ENCODE measurements around the gene ADGRB2.

Gene ADGRB2

GRCh38 chr1:31792541-31792940, 28.4 kb upstream of the ADGRB2 start:
- Histone ChIP-seq H3K27ac (ENCODE audit: low read depth, low read length) (no peak overlapping the region), H3K4me1 (ENCODE audit: control insufficient read depth, insufficient read depth, low read length) (no peaks in the 10 kb centered on the region), H3K4me3 (ENCODE audit: low read length) (no peak overlapping the region), H3K9ac (ENCODE audit: low read length) (no peak overlapping the region), H3K27me3 (ENCODE audit: control insufficient read depth, insufficient read depth, low read length) (no peaks in the 10 kb centered on the region), H3K36me3 (ENCODE audit: control insufficient read depth, insufficient read depth, low read length) (no peaks in the 10 kb centered on the region)

GRCh38 chr1:31792116-31792515, 28.0 kb upstream of the ADGRB2 start:
- Histone ChIP-seq H3K27me3 (ENCODE audit: control insufficient read depth, insufficient read depth, low read length) (no peaks in the 10 kb centered on the region), H3K4me1 (ENCODE audit: control insufficient read depth, insufficient read depth, low read length) (no peaks in the 10 kb centered on the region), H3K36me3 (ENCODE audit: control insufficient read depth, insufficient read depth, low read length) (no peaks in the 10 kb centered on the region), H3K9ac (ENCODE audit: low read length) (no peak overlapping the region), H3K4me3 (ENCODE audit: low read length) (no peak overlapping the region), H3K27ac (ENCODE audit: low read depth, low read length) (no peak overlapping the region)

GRCh38 chr1:31791131-31791858, 27.2 kb upstream of the ADGRB2 start:
- H3K27me3 ChIP-seq (ENCODE audit: control insufficient read depth, insufficient read depth, low read length), result no peaks in the 10 kb centered on the region
- no peaks in the 10 kb centered on the region for H3K4me1 ChIP-seq (ENCODE audit: control insufficient read depth, insufficient read depth, low read length)
- H3K36me3 ChIP-seq (ENCODE audit: control insufficient read depth, insufficient read depth, low read length), result no peaks in the 10 kb centered on the region
- H3K4me3 ChIP-seq (ENCODE audit: low read length), result no peak overlapping the region
- no peak overlapping the region for H3K27ac ChIP-seq (ENCODE audit: low read depth, low read length)
- no peak overlapping the region for H3K9ac ChIP-seq (ENCODE audit: low read length)

GRCh38 chr1:31790641-31791091, 26.5 kb upstream of the ADGRB2 start:
- H3K36me3 ChIP-seq (ENCODE audit: control insufficient read depth, insufficient read depth, low read length), result no peaks in the 10 kb centered on the region
- no peaks in the 10 kb centered on the region for H3K4me1 ChIP-seq (ENCODE audit: control insufficient read depth, insufficient read depth, low read length)
- H3K9ac ChIP-seq (ENCODE audit: low read length), result no peak overlapping the region
- H3K4me3 ChIP-seq (ENCODE audit: low read length), result no peak overlapping the region
- no peak overlapping the region for H3K27ac ChIP-seq (ENCODE audit: low read depth, low read length)
- no peaks in the 10 kb centered on the region for H3K27me3 ChIP-seq (ENCODE audit: control insufficient read depth, insufficient read depth, low read length)

GRCh38 chr1:31790140-31790539, 26.0 kb upstream of the ADGRB2 start:
- H3K9ac ChIP-seq (ENCODE audit: low read length), result no peak overlapping the region
- no peak overlapping the region for H3K27ac ChIP-seq (ENCODE audit: low read depth, low read length)
- no peak overlapping the region for H3K4me3 ChIP-seq (ENCODE audit: low read length)
- H3K27me3 ChIP-seq (ENCODE audit: control insufficient read depth, insufficient read depth, low read length), result no peaks in the 10 kb centered on the region
- no peaks in the 10 kb centered on the region for H3K4me1 ChIP-seq (ENCODE audit: control insufficient read depth, insufficient read depth, low read length)
- H3K36me3 ChIP-seq (ENCODE audit: control insufficient read depth, insufficient read depth, low read length), result no peaks in the 10 kb centered on the region

- no peak overlapping the region for H3K27ac ChIP-seq (ENCODE audit: low read depth, low read length)
- H3K4me3 ChIP-seq (ENCODE audit: low read length), result peak overlapping the region; percentile 87
- no peak overlapping the region for H3K9ac ChIP-seq (ENCODE audit: low read length)
- no peaks in the 10 kb centered on the region for H3K27me3 ChIP-seq (ENCODE audit: control insufficient read depth, insufficient read depth, low read length)
- H3K36me3 ChIP-seq (ENCODE audit: control insufficient read depth, insufficient read depth, low read length), result no peaks in the 10 kb centered on the region
- no peaks in the 10 kb centered on the region for H3K4me1 ChIP-seq (ENCODE audit: control insufficient read depth, insufficient read depth, low read length)
These were observed 25.3 kb upstream of the ADGRB2 start for GRCh38 chr1:31789259-31790065.

- H3K9ac ChIP-seq (ENCODE audit: low read length), result peak overlapping the region; percentile 26
- peak overlapping the region; percentile 75 for H3K27ac ChIP-seq (ENCODE audit: low read depth, low read length)
These were observed 24.7 kb upstream of the ADGRB2 start for GRCh38 chr1:31788825-31789256.

GRCh38 chr1:31788138-31788824, 24.1 kb upstream of the ADGRB2 start:
- Histone ChIP-seq H3K36me3 (ENCODE audit: control insufficient read depth, insufficient read depth, low read length) (no peaks in the 10 kb centered on the region), H3K4me3 (ENCODE audit: low read length) (peak overlapping the region; percentile 87), H3K9ac (ENCODE audit: low read length) (peak overlapping the region; percentile 26), H3K27me3 (ENCODE audit: control insufficient read depth, insufficient read depth, low read length) (no peaks in the 10 kb centered on the region), H3K4me1 (ENCODE audit: control insufficient read depth, insufficient read depth, low read length) (no peaks in the 10 kb centered on the region), H3K27ac (ENCODE audit: low read depth, low read length) (peak overlapping the region; percentile 75)

More at GRCh38 chr1:31788825-31789256, 24.7 kb upstream of the ADGRB2 start:
- Histone ChIP-seq H3K4me1 (ENCODE audit: control insufficient read depth, insufficient read depth, low read length) (no peaks in the 10 kb centered on the region), H3K4me3 (ENCODE audit: low read length) (peak overlapping the region; percentile 87), H3K27me3 (ENCODE audit: control insufficient read depth, insufficient read depth, low read length) (no peaks in the 10 kb centered on the region), H3K36me3 (ENCODE audit: control insufficient read depth, insufficient read depth, low read length) (no peaks in the 10 kb centered on the region)

GRCh38 chr1:31787786-31788137, 23.6 kb upstream of the ADGRB2 start:
- peak overlapping the region; percentile 75 for H3K27ac ChIP-seq (ENCODE audit: low read depth, low read length)
- H3K4me3 ChIP-seq (ENCODE audit: low read length), result peak overlapping the region; percentile 87
- H3K4me1 ChIP-seq (ENCODE audit: control insufficient read depth, insufficient read depth, low read length), result no peaks in the 10 kb centered on the region
- H3K9ac ChIP-seq (ENCODE audit: low read length), result no peak overlapping the region
- H3K27me3 ChIP-seq (ENCODE audit: control insufficient read depth, insufficient read depth, low read length), result no peaks in the 10 kb centered on the region
- no peaks in the 10 kb centered on the region for H3K36me3 ChIP-seq (ENCODE audit: control insufficient read depth, insufficient read depth, low read length)

- Histone ChIP-seq H3K4me3 (ENCODE audit: low read length) (no peak overlapping the region), H3K4me1 (ENCODE audit: control insufficient read depth, insufficient read depth, low read length) (no peaks in the 10 kb centered on the region), H3K36me3 (ENCODE audit: control insufficient read depth, insufficient read depth, low read length) (no peaks in the 10 kb centered on the region), H3K27me3 (ENCODE audit: control insufficient read depth, insufficient read depth, low read length) (no peaks in the 10 kb centered on the region), H3K27ac (ENCODE audit: low read depth, low read length) (no peak overlapping the region), H3K9ac (ENCODE audit: low read length) (no peak overlapping the region)
These were observed 23.1 kb upstream of the ADGRB2 start for GRCh38 chr1:31787261-31787660.

- Histone ChIP-seq H3K27me3 (ENCODE audit: control insufficient read depth, insufficient read depth, low read length) (no peaks in the 10 kb centered on the region), H3K4me1 (ENCODE audit: control insufficient read depth, insufficient read depth, low read length) (no peaks in the 10 kb centered on the region), H3K27ac (ENCODE audit: low read depth, low read length) (no peak overlapping the region), H3K36me3 (ENCODE audit: control insufficient read depth, insufficient read depth, low read length) (no peaks in the 10 kb centered on the region), H3K4me3 (ENCODE audit: low read length) (no peak overlapping the region), H3K9ac (ENCODE audit: low read length) (no peak overlapping the region)
These were observed 22.4 kb upstream of the ADGRB2 start for GRCh38 chr1:31786366-31787060.

GRCh38 chr1:31785947-31786290, 21.8 kb upstream of the ADGRB2 start:
- Histone ChIP-seq H3K9ac (ENCODE audit: low read length) (no peak overlapping the region), H3K4me1 (ENCODE audit: control insufficient read depth, insufficient read depth, low read length) (no peaks in the 10 kb centered on the region), H3K36me3 (ENCODE audit: control insufficient read depth, insufficient read depth, low read length) (no peaks in the 10 kb centered on the region)

More at GRCh38 chr1:31785947-31786290, 21.8 kb upstream of the ADGRB2 start:
- Histone ChIP-seq H3K27me3 (ENCODE audit: control insufficient read depth, insufficient read depth, low read length) (peaks cover 3% of the 10 kb centered on the region), H3K27ac (ENCODE audit: low read depth, low read length) (no peak overlapping the region), H3K4me3 (ENCODE audit: low read length) (no peak overlapping the region)

Measured in rectal smooth muscle tissue (tissue), 1 donor.